Fibroblast of upper back skin (primary cell): Measurements from ENCODE around the gene GRID2.
"Not testable (repeated sequence)": the region's sequence is repeated elsewhere in the genome, so short reads cannot be mapped to it uniquely, and the experiment has no call there.

Source experiments
- DNase-seq: peaks from one replicate; pipeline ENCODE4 v3.0.0-alpha.2; 2013

The GRID2 gene

GRCh38 chr4:93617606-93618005 is 1313.8 kb downstream of the GRID2 start:
- no peak for DNase-seq

GRCh38 chr4:93633721-93634120 is 1330.0 kb downstream of the GRID2 start:
- DNase-seq: no peak

- DNase-seq: no peak
These were observed 1332.2 kb downstream of the GRID2 start for GRCh38 chr4:93635943-93636342.

- DNase-seq: no peak
These were observed 1341.4 kb downstream of the GRID2 start for GRCh38 chr4:93645120-93645519.

GRCh38 chr4:93646233-93646930 is 1342.6 kb downstream of the GRID2 start:
- DNase-seq: no peak

- no peak for DNase-seq
These were observed 1344.5 kb downstream of the GRID2 start for GRCh38 chr4:93648258-93648657.

GRCh38 chr4:93649828-93650227 is 1346.1 kb downstream of the GRID2 start:
- DNase-seq: no peak

GRCh38 chr4:93654211-93654610 is 1350.4 kb downstream of the GRID2 start:
- no peak for DNase-seq

- no peak for DNase-seq
These were observed 1353.8 kb downstream of the GRID2 start for GRCh38 chr4:93657527-93657926.

- peak; percentile 7 for DNase-seq
These were observed 1354.7 kb downstream of the GRID2 start for GRCh38 chr4:93658443-93658842.

- peak; percentile 5 for DNase-seq
These were observed 1355.9 kb downstream of the GRID2 start for GRCh38 chr4:93659629-93660028.

GRCh38 chr4:93660036-93660435 is 1356.3 kb downstream of the GRID2 start:
- no peak for DNase-seq

GRCh38 chr4:93670434-93670833 is 1366.7 kb downstream of the GRID2 start:
- no peak for DNase-seq

GRCh38 chr4:93671093-93671492 is 1367.3 kb downstream of the GRID2 start:
- no peak for DNase-seq

- DNase-seq: not testable (repeated sequence)
These were observed 1373.2 kb downstream of the GRID2 start for GRCh38 chr4:93676937-93677336.

- DNase-seq: no peak
These were observed 1380.8 kb downstream of the GRID2 start for GRCh38 chr4:93684571-93684970.

GRCh38 chr4:93687304-93687703 is 1383.5 kb downstream of the GRID2 start:
- DNase-seq: no peak

- DNase-seq: no peak
These were observed 1385.2 kb downstream of the GRID2 start for GRCh38 chr4:93688978-93689377.

- DNase-seq: no peak
These were observed 1389.4 kb downstream of the GRID2 start for GRCh38 chr4:93693141-93693540.

GRCh38 chr4:93698686-93699085 is 1394.9 kb downstream of the GRID2 start:
- DNase-seq: no peak

GRCh38 chr4:93700571-93700970 is 1396.8 kb downstream of the GRID2 start:
- no peak for DNase-seq

- DNase-seq: no peak
These were observed 1406.5 kb downstream of the GRID2 start for GRCh38 chr4:93710101-93710846.

GRCh38 chr4:93710847-93711430 is 1407.2 kb downstream of the GRID2 start:
- no peak for DNase-seq

- no peak for DNase-seq
These were observed 1414.5 kb downstream of the GRID2 start for GRCh38 chr4:93718233-93718632.
